AG20443 (cell line): Measurements from ENCODE around the gene LPA.
A peak's percentile ranks its signal among the peaks of the same experiment; 100 is the strongest.

Source experiments
- DNase-seq: peaks from one replicate; pipeline ENCODE4 v3.0.0; 2012; ENCODE audit warnings: low spot score, mixed read lengths

Gene LPA

DNA sequence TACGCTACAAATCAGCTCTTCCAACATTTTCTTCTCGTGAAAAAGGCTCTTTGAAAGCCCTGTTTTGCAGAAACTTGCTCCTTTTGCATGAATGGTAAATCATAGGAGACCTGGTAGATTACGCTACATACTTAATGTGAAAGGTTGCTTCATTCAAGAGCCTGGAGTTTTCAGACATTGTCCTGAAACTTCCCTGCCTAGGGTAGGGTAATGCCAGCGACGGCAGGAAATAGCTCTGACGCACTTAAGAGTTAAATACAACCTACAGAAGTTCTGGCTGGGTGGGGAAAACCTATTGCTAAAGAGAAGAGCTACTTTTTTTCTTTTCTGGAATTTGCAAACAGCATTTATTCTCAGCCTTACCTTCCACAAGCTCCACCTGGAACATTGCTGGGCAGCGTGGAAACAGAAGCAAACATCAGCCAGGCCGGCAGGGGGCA lies 144.5 kb downstream of the LPA start:
- DNase-seq, result peak; percentile 13

GRCh38 chr6:160519133-160519532 lies 144.9 kb downstream of the LPA start:
- no peak for DNase-seq

GRCh38 chr6:160513836-160514235 lies 150.2 kb downstream of the LPA start:
- no peak for DNase-seq

- DNase-seq, result no peak
These were observed 153.0 kb downstream of the LPA start for GRCh38 chr6:160510976-160511617.

GRCh38 chr6:160510199-160510598 lies 153.9 kb downstream of the LPA start:
- no peak for DNase-seq

DNA sequence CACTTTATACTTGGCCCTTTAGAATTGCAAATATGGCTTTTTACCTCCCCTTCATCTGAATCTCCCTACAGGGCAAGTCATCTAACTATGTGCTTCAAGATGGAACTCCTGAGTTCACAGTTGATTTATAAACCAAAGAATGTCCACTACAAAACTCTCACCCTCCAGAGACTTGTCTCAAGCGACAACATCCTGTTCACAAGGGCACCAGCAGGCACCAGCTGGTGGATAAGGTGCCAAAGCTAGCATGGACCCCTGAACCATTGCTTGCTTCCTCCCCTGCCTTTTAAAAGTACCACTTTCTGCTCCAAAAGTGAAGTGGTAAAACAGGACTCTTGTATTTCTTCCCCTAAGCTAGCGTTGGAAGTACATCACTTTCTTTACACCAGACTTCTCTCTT lies 154.5 kb downstream of the LPA start:
- DNase-seq, result no peak

GRCh38 chr6:160508599-160508998 lies 155.5 kb downstream of the LPA start:
- DNase-seq, result no peak

- no peak for DNase-seq
These were observed 156.7 kb downstream of the LPA start for GRCh38 chr6:160507420-160507819.

GRCh38 chr6:160505970-160506369 lies 158.1 kb downstream of the LPA start:
- no peak for DNase-seq

DNA sequence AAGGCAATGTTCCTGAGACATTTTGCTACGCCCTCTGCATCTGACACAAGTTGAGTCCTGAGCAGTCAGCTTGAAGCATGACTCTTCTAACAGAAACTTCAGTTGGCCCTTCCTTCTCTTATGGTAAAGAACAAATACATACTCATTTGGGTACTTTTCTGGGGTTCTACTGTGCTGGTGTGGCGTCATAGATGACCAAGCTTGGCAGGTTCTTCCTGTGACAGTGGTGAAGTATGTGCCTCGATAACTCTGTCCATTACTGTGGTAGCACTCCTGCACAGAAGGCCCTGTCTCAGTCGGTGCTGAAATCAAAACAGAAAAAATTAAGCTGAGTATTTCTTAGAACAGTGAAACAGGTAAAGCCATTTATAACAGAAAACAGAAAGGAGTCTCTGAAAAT lies 163.4 kb downstream of the LPA start:
- DNase-seq, result no peak

DNA sequence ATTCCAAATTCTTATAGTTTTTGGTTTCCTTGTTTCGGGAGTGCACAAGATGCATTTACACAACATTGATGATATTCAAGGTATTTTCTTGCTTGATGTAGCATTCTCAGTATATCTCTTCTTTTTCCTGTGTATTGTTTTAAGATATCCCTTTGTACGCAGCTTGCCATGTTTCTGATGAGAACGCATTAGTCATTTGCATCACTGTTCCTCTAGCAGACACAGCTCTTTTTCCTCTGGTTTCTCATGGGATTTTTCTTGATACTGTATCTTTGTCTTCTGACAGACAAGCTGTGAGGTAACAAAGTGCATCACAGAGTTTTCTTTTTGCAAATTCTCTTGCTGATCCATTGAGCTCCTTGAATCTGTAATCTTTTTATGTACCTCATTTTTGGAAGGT lies 169.5 kb downstream of the LPA start:
- DNase-seq, result no peak

- no peak for DNase-seq
These were observed 175.0 kb downstream of the LPA start for GRCh38 chr6:160489091-160489490.

- no peak for DNase-seq
These were observed 177.0 kb downstream of the LPA start for GRCh38 chr6:160487116-160487515.
